HG03521 (cell line): ENCODE data around the gene TLE5.
A peak's percentile ranks its signal among the peaks of the same experiment; 100 is the strongest.
"Not testable (repeated sequence)": the region's sequence is repeated elsewhere in the genome, so short reads cannot be mapped to it uniquely, and the experiment has no call there.

Experiments
- ATAC-seq: cut with Tn5 transposase; IDR thresholded peaks from one replicate; pipeline ENCODE4 v1.9.1; 2021; ENCODE audit warnings: mild to moderate bottlenecking, moderate library complexity; ENCODE audit not compliant: unreplicated experiment

Gene TLE5

DNA sequence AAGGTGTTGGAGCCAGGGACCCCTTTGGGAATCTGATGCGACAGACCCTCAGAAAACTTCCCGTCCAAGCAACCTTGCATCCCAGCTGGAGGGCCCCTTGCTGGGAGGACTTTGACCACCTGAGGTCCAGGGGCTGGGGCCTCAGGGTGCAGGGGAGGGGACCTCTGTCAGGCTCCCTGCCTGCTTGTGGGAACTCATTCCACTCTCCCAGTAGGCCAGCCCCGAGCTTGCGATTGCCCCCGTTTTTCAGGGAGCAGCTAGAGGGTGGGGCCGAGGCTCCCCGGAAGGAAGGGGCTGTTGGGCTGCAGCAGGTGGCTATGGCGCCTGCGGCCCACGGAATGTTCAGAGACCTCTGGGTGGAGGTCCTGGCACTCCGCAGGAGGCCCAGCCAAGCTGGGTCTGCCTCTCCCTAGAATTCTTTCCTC is 34.6 kb upstream of the TLE5 start:
- ATAC-seq = no peak

DNA sequence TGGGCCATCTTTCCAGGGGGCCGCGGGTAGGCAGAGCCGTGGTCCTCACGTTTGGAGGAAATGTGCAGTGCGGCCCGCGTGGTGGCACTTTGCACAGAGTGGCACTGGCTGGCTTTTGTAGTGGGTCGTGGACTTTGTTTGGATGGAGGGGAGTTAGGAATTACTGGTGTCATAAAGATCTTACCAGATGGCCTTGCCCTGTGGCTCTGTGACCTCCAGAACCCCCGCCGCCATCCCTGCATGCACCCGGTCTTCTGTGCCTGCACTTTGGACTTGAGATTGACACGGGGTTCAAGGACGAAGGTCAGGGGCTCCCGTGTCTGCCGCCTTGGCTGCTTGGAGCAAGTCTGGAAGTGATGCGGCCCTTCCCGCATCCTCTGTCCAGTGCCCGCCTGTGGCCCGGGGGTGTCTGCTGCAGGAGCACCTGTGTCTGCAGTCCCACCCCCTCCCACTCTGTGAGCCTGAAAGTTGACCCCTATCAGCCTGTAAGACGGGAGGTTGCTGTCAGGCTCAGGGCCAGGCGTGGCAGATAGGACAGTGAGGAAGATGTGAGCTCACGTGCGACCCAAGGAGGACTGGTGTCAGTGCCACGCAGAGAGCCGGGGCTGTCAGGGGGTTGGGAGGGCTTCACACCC is 34.1 kb upstream of the TLE5 start:
- ATAC-seq = no peak

DNA sequence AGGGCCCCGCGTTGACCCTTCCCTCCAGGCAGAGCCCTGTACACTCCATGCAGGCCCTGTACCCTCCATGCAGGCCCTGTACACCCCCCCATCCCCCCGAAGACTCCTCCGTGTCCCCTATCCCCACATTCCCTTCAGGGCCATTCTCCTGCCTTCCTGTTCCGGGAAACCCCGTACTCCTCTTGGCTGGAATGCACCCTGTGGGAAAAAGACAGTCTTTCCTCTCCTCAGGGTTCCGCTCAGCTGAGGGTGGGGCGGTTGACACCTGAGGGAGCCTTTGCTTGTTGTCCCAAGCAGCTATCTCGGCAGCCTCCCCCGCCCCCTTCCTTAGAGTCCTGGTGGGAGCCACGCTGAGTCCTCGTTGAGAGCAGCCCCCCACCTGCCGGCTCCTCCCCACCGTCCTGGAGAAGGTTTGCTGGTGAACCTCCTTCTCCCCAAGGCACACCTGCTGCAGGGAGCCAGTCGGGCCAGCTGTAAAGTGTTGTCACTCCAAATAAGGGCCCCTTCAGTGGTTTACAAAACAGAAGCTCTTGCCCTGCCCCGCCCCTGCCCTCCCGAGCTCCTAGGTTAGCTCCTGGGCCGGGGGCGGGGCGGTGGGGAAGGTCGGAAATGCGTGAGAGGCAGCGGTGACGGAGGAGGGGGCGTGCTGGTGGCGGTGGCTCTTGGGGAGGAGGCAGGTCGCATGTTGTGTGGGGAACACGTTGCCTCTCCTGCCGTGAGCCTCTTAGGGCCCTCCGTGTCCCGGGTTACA is 33.3 kb upstream of the TLE5 start:
- no peak for ATAC-seq

DNA sequence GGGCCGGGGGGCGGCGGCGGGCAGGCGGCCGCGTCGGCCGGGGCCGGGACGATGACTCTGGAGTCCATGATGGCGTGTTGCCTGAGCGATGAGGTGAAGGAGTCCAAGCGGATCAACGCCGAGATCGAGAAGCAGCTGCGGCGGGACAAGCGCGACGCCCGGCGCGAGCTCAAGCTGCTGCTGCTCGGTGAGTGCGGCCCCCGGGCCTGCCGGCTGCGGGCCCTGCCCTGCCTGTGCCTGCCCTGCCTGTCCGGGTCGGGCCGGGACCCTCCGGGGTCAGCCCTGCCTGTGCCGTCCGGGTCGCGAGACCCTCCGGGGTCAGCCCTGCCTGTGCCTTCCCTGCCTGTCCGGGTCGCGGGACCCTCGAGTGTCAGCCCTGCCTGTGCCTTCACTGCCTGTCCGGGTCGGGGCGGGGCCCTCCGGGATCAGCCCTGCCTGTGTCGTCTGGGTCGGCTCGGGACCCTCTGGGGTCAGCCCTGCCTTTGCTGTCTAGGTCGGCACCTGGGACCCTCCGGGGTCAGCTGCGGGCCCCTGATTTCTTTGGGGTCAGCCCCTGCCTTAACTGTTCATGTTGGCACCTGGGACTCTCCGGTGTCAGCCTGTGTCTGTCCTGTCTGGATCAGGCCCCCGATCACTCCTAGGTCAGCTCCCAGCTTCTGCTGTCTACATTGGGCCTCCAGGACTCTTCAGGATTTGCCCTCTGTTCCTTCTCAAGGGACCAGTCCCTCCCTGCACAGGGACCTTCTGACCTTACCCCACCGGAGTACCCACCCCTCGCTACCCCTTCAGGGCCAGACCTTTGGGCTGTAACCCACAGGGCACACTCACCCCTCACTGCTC is 32.5 kb upstream of the TLE5 start:
- ATAC-seq = peak; percentile 7

DNA sequence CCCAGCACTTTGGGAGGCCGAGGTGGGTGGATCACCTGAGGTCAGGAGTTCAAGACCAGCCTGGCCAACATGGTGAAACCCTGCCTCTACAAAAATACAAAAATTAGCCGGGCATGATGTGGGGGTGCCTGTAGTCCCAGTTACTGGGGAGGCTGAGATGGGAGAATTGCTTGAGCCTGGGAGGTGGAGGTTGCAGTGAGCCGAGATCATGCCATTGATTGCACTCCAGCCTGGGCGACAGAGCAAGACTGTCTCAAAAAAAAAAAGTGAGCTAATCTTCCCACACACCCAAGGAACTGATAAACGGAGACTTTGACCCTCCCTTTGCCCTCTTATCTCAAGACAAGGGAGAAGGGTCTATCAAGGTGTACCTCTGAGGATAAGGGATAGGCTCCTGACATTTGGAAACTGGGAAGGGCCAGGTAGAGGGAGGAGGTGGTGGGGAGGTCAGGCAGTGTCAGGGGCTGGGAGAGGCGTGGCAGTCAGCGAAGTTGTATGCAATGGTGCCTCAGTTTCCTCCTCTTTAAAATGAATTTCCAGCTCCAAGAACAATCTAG is 27.1 kb upstream of the TLE5 start:
- ATAC-seq = not testable (repeated sequence)

DNA sequence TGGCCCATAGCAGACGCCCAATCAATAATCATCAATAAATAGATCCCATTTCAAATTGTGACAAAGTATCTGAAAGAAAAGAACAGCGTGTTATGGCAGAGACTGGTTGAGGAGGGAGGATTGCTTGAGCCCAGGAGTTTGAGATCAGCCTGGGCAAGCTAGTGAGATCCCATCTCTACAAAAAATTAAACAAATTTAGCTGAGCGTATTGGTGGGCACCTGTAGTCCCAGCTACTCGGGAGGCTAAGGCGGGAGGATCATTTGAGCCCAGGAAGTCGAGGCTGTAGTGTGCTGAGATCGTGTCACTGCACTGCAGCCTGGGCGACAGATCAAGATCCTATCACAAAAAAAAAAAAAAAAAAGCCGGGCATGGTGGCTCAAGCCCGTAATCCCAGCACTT is 25.5 kb upstream of the TLE5 start:
- no peak for ATAC-seq

DNA sequence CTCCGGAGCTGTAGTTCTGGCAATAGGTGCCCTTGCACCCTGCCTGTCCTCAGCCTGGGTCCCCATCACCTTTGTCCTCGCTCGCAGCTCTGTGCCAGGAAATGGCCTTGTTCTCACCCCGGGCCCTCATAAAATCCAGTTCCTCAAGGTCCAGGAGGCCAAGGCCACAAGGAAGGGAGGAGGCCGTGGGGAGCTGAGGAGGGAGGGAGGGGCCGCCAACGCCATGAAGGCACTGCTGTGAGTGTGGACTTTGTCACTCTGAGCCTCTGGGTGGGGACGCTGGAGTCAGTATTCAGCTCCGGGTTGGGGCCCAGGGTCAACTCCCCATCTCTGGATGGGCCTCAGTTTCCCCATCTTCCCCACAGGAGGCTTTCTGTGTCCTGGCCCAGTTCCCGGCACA is 22.6 kb upstream of the TLE5 start:
- no peak for ATAC-seq

DNA sequence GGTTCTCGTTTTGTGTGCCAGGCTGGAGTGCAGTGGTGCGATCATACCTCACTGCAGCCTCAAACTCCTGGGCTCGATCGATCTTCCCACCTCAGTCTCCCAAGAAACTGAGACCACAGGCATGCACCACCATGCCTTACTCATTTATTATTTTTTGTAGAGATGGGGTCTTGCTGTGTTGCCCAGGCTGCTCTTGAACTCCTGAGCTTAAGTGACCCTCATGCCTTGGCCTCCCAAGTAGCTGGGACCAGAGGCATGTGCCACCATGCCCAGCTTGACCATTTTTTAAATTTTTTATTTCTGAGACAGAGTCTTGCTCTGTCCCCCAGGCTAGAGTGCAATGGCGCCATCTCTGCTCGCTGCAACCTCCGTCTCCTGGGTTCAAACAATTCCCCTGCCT is 21.7 kb upstream of the TLE5 start:
- no peak for ATAC-seq

DNA sequence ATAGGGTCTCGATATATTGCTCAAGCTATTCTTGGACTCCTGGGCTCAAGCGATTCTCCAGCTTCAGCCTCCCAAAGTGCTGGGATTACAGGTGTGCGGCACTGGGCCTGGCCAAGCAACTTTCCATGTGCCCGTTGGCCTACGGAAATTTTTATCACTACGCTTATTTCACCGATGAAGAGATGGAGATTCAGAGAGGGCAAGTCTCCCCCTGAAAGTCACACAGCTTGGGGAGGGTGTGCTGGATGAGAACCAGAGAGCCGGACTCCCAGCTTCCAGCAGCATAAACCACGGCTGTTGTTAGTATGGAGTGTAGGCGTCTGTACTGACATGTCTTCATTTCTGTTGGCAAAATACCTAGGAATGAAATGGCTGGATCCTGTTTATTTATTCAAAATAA is 20.0 kb upstream of the TLE5 start:
- ATAC-seq = no peak

DNA sequence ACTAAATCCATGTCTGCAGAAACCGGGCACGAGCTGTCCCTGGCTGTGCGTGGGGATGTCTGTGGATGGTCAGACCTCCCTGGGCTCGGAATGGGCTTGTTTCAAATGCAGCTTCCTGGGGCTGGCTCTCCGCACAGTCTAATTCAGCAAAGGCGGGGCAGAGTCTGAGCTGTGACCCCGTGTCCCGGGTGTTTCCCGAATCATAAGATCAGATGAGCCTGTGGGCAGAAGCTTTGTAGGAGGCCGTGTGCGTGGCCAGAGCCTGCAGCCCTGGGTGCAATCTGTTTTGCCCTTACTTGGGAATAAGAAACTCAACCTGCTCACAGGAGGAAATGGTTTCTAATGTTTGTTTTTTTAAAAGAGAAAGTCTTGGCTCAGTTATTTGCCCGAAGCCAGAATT is 18.0 kb upstream of the TLE5 start:
- no peak for ATAC-seq

DNA sequence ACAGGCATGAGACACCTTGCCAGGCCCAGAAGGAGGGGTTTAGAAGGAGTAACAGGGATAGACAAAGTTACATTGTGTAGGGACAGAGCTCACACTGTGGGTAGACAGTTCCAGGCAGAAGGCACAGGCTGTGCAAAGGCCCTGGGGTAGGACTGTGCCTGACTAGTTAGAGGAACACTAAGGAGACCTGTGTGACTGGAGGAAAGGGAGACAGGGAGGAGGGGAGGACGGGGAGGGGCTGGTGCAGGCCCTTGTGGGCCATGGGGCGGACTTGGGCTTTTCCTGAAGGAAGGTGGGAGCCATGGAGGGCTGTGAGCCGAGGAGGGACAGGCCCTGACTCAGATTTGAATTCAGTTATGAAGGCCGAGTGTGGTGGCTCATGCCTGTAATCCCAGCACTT is 17.3 kb upstream of the TLE5 start:
- ATAC-seq = no peak

DNA sequence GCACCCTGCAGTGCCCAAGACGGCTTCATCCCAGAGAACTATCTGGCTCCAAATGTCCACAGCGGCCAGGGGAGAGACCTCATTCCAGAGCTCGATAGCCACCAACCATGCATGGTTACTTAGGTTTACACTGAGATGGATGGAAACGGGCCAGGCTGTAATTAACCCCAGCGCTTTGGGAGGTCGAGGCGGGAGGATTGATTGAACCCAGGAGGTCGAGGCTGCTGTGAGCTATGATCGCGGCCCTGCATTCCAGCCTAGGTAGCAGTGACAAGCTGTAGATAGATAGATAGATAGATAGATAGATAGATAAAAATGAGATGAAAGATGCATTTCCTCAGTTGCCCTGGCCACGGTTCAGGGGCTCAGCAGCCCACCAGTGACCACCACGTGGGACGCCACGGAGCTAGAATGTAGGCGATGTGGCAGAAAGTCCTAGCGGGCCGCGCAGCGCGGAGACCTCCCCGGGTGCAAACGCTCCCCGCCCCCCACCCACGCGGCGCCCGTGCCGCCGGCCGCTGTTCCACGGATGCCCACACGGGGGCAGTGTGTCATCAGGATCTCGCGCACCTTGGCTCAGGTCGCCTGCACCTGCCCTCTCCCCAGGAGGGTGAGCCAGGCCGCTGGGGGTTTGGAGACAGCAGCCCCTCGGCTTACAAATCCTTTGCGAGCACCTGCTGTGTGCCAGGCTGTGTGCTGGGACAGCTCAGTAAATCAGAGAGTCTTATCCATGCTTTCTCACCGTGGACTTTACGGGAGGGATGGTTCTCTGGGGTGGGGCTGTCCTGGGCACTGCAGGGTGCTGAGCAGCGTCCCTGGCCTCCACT is 13.5 kb upstream of the TLE5 start:
- ATAC-seq = no peak

DNA sequence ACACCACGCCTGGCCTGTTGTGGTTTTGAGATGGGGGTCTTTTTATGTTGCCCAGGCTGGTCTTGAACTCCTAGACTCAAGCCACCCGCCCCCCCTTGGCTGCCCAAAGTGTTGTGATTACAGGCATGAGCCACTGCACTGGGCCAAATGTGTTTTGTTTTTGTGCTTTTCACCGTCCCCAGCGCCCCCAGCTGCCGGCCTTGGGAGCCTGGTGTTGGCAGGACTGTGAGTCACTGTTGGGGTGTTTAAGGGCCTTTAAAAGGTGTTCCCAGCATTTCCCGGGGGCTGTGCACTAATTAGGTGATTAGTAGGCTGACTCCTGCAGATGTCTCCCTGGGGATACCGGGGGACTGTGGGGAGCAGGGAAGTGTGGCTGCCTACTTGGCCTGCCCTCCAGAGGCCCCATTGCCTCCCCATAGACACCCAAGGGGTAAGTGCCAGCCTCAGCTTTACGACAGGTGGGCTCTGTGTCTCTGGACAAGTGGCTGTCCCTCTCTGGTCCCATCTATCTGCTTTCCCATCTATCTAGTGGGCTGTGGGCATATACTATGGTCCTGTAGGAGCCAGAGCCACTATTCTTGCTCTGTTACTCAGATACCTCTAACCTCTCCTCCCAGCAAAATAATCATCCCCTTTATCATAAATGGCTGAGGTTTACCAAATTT is 11.8 kb upstream of the TLE5 start:
- no peak for ATAC-seq

DNA sequence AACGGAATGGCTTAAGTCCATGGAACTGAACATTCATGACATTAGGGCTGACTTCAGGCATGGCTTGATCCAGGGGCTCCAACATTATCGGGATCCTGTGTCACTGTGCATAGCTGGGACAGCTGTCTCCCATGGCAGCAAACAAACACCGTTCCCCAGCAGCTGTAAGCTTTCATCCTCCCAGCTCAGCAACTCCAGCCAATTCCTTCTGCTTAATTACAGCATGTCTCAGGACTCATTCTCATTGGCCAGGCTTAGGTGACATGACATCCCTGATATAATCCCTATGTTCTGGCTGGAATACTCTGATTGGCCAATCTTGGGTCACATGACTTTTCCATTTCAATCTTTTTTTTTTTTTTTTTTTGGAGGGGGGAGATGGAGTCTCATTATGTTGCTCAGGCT is 10.9 kb upstream of the TLE5 start:
- ATAC-seq = no peak

DNA sequence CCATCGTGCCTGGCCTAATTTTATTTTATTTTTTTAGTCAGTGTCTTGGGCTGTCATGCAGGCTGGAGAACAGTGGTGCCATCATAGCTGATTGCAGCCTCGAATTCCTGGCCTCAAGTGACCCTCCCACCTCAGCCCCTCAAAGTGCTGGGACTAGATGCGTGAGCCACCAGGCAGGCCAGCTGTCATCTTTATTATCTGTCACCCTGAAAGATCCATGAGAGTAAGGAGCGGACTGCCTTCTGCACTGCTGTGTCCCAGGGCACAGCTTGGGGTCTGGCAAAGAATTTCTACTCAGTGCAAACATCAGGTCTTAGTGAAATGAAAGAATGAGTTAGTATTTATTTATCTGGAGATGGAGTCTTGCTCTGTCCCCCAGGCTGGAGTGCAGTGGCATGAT is 9.5 kb upstream of the TLE5 start:
- ATAC-seq = no peak

DNA sequence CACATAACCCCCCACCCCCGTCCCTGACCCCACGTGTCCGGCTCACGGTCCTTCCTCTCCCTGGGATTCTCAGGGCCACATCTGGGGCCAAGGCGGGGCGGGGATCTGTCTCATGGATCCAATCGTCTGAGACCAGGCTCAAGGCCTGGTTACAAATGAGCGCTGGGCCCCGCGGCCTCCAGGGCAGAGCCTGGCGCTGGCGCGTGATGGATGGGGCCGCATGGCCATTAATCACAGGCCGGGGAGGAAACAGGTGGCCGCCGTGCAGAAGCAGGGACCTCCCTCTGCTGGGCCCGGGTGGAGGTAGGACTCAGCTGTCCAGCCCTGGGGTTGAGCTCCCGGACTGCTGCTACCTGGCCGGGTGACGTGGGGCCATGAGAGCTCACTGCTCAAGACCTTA is 5.8 kb upstream of the TLE5 start:
- ATAC-seq = no peak

DNA sequence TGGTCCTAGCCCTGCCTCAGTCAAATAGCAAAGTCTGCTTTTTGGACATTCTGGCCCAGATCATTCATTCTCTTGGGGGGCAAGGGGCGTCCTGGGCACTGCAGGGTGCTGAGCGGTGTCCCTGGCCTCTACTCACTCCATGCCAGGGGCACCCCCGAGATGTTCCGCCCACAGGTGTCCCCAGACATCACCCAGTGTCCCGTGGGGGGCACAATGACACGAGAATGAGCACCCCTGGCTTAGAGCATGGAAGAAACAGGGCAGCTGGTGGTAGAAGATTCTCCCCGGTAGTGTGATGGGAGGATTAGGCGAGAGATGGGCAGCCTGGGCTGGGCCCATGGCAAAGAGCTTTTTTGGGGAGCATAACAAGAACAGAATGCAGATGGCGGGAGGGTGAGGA is 5.3 kb upstream of the TLE5 start:
- no peak for ATAC-seq

DNA sequence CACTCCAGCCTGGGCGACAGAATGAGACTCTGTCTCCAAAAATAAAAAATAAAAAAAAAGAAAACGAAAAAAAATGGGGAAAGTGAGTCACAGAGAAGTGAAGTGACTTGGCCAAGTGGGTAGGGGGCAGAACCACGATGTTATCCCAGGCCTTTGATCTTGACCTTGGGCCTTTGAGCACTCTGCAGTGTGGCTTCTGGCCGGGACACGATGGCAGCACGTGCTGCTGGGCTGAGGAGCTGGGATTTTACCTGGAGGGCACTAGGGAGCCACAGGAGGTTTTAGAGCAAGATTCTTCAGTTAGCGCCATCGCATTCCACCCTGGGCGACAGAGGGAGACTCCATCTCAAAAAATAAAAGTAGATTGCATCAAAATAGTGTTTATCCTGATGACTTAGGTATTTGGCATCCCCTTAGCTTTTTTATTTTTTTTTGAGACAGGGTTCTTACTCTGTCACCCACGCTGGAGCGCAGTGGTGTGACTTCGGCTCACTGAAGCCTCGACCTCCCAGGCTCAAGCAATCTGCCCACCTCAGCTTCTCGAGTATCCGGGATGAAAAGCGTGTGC is 4.3 kb upstream of the TLE5 start:
- ATAC-seq = no peak

DNA sequence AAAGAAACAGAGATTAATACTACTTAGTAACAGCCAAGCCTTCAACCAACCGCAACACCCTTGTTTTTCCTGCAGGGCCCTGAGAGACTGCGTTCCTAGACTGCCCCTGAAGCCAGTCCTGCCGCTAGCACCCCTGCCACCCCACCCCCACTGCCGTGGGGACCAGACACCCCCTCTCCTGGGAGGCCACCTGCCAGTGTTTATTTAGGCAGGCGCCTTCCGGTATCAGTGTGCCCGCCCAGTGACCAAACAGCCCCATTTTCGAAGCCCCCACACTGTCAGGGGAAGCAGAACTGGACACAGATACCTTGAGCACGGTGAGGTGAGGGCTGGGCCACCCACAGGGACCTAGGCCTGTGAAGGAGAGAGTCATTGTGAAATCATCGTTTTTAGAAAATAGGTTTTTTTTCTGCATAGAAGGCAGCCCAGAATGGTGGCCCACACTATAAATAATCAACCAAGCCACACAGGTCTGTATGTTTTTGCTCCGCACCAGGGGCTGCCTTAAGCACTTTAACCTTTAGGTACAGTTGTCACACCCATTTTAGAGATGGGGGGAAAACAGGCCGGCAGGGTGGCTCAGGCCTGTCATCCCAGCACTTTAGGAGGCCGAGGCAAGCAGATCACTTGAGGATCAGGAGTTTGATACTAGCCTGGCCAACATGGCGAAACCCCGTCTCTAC is 3.5 kb upstream of the TLE5 start:
- ATAC-seq = peak; percentile 45

DNA sequence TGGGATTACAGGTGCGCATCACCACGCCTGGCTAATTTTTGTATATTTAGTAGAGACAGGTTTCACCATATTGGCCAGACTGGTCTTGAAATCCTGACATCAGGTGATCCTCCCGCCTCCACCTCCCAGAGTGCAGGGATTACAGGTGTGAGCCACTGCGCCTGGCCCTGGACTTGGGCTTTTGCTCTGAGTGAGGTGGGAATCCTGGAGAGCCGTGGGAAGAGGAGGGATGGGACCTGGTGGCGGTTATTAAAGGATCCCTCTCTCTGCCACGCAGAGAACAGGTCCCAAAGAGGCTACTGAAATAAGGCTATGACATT is 1.7 kb upstream of the TLE5 start:
- ATAC-seq = no peak
